Epithelial cell of esophagus (primary cell): ENCODE data around the gene ARPC1B.

ENCODE experiments used
- DNase-seq: peaks from one replicate; pipeline ENCODE4 v3.0.0; 2010; ENCODE audit warnings: low read depth
- H3K4me3 ChIP-seq: 2 replicates; pipeline ENCODE4 v1.5.1; 2011; ENCODE audit warnings: mild to moderate bottlenecking, low read length, control low read depth
- CTCF ChIP-seq: IDR thresholded peaks from 2 replicates; pipeline ENCODE4 v1.5.1; 2011; ENCODE audit warnings: low read depth, mild to moderate bottlenecking, low read length, control low read depth, inconsistent platforms; ENCODE audit not compliant: insufficient read depth; ENCODE audit errors: missing control alignments

ARPC1B gene

GRCh38 chr7:99398891-99399445, 24.4 kb downstream of the ARPC1B start:
- H3K4me3 ChIP-seq: no peak overlapping the region
- no peak for DNase-seq
- no peak for TF ChIP-seq CTCF

- H3K4me3 ChIP-seq: no peak overlapping the region
- no peak for TF ChIP-seq CTCF
- DNase-seq: no peak
Observed at GRCh38 chr7:99399597-99399996, 25.1 kb downstream of the ARPC1B start.

GRCh38 chr7:99402854-99403253, 28.3 kb downstream of the ARPC1B start:
- no peak for TF ChIP-seq CTCF
- no peak for DNase-seq
- H3K4me3 ChIP-seq: no peak overlapping the region

GRCh38 chr7:99403764-99404163, 29.2 kb downstream of the ARPC1B start:
- no peak for DNase-seq
- H3K4me3 ChIP-seq: no peak overlapping the region
- TF ChIP-seq CTCF: no peak

- TF ChIP-seq CTCF: no peak
- no peak overlapping the region for H3K4me3 ChIP-seq
- DNase-seq: peak; percentile 33
Observed at GRCh38 chr7:99404235-99404976, 29.9 kb downstream of the ARPC1B start.

- TF ChIP-seq CTCF: no peak
- DNase-seq: no peak
- no peak overlapping the region for H3K4me3 ChIP-seq
Observed at GRCh38 chr7:99404977-99405320, 30.4 kb downstream of the ARPC1B start.

- no peak for DNase-seq
- peak overlapping the region; percentile 2 for H3K4me3 ChIP-seq
- no peak for TF ChIP-seq CTCF
Observed at GRCh38 chr7:99406557-99406956, 32.0 kb downstream of the ARPC1B start.
